NCI-H524 treated with DMSO at 0.1 percent for 48 hours (cell line): Measurements from ENCODE around the gene PDCL3.

Experiments
- DNase-seq: peaks from one replicate; lab custom pipeline; 2025; lab: John Stamatoyannopoulos, UW

The PDCL3 gene

GRCh38 chr2:100611079-100612029, 48.6 kb downstream of the PDCL3 start:
- no peak for DNase-seq

GRCh38 chr2:100612388-100613000, 49.7 kb downstream of the PDCL3 start:
- DNase-seq, result no peak

DNA sequence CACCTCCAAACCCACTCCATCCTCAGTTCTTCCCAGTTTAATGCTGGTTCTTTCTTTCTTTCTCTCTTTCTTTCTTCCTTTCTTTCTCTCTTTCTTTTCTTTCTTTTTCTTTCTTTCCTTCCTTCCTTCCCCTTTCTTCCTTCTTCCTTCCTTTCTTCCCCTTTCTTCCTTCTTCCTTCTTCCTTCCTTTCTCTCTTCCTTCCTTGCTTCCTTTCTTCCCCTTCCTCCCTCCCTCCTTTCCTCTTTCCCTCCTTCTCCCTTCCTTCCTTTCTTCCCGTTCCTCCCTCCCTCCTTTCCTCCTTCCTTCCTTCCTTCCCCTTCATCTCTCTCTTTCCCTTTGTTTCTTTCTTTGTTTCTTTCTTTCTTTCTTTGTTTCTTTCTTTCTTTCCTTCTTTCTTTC, 50.9 kb downstream of the PDCL3 start:
- no peak for DNase-seq

DNA sequence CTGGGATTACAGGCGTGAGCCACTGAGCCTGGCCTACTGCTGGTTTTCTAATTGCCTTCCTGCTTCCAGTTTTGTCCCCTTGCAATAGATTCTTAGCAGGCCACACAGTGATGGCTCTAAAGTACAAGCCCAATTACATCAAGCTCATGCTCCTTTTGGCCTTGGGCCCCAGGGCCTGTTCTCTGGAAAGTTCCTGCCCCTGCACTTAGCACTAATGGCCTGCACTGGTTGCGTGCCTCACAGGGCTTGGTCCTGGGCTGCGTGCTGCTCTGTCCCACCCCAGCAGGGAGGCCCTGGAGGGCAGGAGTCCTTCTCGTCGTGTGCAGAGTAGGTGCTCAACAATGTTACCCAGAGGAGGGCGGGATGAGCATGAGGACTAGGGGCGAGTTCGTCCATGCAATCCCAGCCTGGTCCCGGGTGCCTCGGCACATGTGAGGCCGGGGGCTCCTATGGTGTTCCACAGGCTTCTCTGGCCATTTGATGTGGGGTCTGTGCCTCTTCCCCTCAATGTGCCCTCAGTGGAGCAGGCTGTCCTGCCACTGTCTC, 51.7 kb downstream of the PDCL3 start:
- DNase-seq, result no peak

DNA sequence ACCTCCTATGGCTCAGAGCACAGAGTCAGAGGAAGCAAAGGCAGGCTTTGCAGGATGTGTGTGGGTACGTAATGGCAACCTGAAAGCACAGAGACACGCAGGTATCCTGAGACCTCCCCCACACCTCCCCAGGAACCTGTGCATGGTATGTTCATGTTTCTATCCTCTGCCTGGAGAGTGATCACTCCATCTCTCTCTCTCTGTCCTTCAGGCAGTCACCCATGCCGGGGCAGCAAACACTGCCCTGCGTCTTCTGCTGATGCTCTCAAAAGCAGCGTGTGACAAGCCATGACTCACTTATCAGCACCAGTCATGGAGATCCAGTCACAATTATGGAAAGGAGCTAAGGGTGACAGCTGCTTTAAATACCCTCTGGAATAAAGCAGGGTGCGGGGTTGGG, 52.7 kb downstream of the PDCL3 start:
- no peak for DNase-seq

GRCh38 chr2:100615886-100616285, 53.1 kb downstream of the PDCL3 start:
- DNase-seq, result no peak

DNA sequence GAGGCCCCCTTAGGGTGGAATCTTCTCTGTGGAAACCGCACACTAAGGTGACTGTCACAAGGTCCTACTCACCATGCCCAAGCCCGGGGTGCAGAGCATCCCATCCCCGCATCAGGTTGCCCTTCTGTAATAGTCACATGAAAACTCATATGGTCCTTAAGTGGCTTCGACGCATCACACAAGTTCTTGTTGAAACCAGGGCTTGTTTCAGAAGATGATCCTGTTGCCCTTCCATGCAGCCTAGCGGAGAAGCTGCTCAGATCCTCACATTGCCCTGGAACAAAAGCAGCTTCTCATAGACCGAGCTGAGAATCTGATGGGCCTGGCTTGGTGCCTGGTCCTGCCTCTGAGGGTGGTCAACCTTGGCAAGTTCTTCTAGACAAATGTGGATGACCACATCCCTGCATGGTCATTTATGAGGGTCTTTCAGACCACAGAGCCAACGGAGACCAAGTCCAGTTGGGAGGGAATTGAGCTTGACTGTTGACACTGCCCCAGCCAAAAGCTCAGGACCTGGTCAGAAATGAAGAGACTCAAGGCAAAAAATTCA, 54.1 kb downstream of the PDCL3 start:
- DNase-seq, result no peak

DNA sequence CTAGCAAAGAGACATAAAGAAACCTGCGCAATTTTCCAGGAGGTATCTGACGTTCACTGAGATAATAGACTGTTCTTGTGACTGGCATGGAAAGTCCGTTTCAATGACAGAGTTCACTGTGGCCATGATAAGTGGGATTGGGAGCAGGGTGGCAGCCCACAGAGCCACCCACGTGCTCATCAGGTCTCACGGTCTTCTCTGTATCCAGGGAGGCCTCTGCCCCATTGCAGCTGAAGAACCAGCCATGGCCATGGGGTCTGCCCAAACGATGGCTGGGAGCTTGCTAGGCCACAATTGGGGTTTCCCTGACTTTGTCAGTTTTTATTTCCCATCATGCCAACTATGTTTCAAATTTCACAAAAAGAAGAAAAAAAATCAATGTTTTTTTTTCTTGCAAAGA, 57.2 kb downstream of the PDCL3 start:
- no peak for DNase-seq

DNA sequence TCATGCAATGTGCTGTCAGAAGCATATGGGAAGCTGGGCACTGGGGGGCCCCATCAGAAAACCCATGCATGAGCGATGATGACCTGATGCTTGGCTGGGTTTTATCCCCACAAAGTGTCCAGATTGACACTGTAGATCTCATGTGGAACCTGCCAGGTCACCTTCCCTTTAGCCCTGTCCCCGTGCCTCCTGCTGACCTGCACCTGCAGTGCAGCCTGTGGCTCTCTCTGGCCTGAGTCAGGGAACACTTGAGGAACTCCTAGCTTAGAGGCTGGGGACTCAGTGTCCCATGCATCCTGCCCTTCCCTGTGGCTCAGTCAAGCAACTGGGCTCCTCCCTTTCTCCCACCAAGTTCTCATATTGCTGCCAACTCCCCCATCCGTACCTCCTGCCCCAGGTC, 57.7 kb downstream of the PDCL3 start:
- no peak for DNase-seq

DNA sequence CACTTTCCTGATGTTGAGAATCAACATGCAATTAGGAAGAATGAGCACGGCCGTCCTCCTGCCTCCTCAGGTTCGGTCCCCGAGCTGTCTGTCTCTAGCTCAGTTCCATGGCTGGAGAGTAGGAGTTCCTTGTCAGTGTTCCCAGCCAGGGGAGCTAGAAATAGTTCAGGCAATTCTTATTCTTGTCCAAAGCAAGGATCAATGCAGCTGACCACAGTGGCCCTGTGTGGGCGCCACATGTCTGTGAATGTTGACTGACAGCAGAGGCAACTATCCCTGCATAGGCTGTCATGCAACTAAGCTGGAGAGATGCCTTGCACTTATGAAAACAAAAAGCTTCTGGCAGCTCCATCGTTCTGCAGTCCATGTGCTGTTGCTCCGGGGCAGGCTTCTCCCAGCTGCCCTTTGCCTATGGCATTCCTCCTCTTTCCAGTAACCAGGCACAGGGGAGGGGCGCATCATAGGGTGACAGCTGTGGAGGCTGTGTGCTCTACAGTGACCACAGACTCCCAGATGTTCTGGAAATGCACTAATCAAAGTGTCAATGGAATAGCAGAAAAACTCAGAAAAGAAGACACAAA, 58.7 kb downstream of the PDCL3 start:
- DNase-seq, result no peak

DNA sequence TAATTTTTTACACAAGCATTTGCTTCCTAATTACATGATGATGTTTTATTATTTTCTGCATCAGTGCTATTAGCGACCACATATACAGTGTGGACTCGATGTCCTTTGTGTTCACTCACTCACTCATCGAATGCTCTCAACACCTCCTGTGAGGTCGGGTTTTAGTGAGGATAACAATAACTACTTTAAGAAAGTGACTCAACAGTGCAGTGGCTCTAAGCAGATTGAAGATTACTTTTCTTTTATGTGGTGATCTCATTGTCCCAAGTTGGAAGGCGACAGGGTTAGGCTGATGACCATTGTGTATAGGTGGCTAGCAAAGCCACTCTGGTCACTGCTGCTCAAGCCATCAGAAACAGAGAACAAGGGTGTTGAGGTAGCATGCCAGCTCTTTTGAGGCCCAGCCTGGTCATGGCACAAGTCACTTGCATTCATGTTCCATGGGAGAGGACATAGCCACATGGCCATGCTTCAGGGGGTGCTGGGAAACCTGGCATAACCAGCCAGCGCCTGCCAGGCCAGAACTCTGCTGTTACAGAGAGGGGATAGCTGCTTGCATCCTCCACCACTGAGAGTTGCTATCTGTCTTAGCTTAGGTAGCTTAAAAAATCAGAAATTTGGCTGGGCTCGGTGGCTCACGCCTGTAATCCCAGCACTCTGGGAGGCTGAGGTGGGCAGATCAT, 60.4 kb downstream of the PDCL3 start:
- no peak for DNase-seq

DNA sequence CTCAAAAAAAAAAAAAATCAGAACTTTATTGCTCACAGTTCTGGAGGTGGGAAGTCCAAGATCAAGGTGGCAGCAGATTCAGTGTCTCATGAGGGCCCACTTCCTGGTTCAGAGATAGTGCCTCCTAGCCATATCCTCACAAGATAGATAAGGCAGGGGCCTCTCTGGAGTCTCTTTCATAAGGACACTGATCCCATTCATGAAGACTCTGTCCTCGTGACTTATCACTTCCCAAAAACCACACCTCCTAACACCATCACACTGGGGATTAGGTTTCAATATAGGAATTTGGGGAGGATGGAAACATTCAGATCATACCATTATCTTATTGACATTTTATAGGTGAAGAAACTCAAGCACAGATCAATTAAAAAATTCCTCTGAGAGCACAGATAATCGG, 61.1 kb downstream of the PDCL3 start:
- no peak for DNase-seq

- no peak for DNase-seq
Measured at GRCh38 chr2:100624536-100624935, 61.7 kb downstream of the PDCL3 start.

- DNase-seq, result no peak
Measured at GRCh38 chr2:100625717-100626116, 62.9 kb downstream of the PDCL3 start.
